Fibroblast of upper back skin (primary cell): ENCODE results near the gene INTU.
"Not testable (repeated sequence)": the region's sequence is repeated elsewhere in the genome, so short reads cannot be mapped to it uniquely, and the experiment has no call there.

ENCODE experiments used
- DNase-seq: peaks from one replicate; pipeline ENCODE4 v3.0.0-alpha.2; 2013

INTU gene

GRCh38 chr4:127632420-127633403 is at the start of gene INTU:
TSS of gene INTU (plus strand) at chr4:127632957. CDS start at chr4:127633035, 78 bp downstream.
- DNase-seq = peak; percentile 97

- peak; percentile 13 for DNase-seq
These were observed 46.3 kb upstream of the INTU start for GRCh38 chr4:127586496-127586895.

GRCh38 chr4:127586922-127587571 is 45.7 kb upstream of the INTU start:
- DNase-seq = peak; percentile 42

GRCh38 chr4:127589153-127589552 is 43.6 kb upstream of the INTU start:
- DNase-seq = not testable (repeated sequence)

- DNase-seq = no peak
These were observed 34.1 kb upstream of the INTU start for GRCh38 chr4:127598656-127599055.

- peak; percentile 23 for DNase-seq
These were observed 31.7 kb upstream of the INTU start for GRCh38 chr4:127601029-127601428.

- peak; percentile 49 for DNase-seq
These were observed 27.6 kb upstream of the INTU start for GRCh38 chr4:127604949-127605709.

- peak; percentile 5 for DNase-seq
These were observed 25.9 kb upstream of the INTU start for GRCh38 chr4:127606823-127607222.

GRCh38 chr4:127609484-127609883 is 23.3 kb upstream of the INTU start:
- no peak for DNase-seq

GRCh38 chr4:127610488-127610887 is 22.3 kb upstream of the INTU start:
- DNase-seq = no peak

- DNase-seq = no peak
These were observed 15.9 kb upstream of the INTU start for GRCh38 chr4:127616898-127617297.

GRCh38 chr4:127618427-127618826 is 14.3 kb upstream of the INTU start:
- DNase-seq = no peak

- no peak for DNase-seq
These were observed 10.2 kb upstream of the INTU start for GRCh38 chr4:127622621-127622920.

GRCh38 chr4:127622921-127623796 is 9.6 kb upstream of the INTU start:
- DNase-seq = no peak

- DNase-seq = no peak
These were observed 9.0 kb upstream of the INTU start for GRCh38 chr4:127623797-127624083.

GRCh38 chr4:127624173-127624572 is 8.6 kb upstream of the INTU start:
- DNase-seq = no peak

GRCh38 chr4:127629371-127629770 is 3.4 kb upstream of the INTU start:
- no peak for DNase-seq

- DNase-seq = no peak
These were observed 2.6 kb upstream of the INTU start for GRCh38 chr4:127630152-127630551.

- peak; percentile 47 for DNase-seq
These were observed 1.3 kb upstream of the INTU start for GRCh38 chr4:127631420-127631819.

- peak; percentile 91 for DNase-seq
These were observed 1.4 kb downstream of the INTU start for GRCh38 chr4:127634181-127634580.

- DNase-seq = peak; percentile 29
These were observed 8.8 kb downstream of the INTU start for GRCh38 chr4:127641524-127641923.

GRCh38 chr4:127642169-127642568 is 9.4 kb downstream of the INTU start:
- peak; percentile 25 for DNase-seq

- DNase-seq = no peak
These were observed 11.0 kb downstream of the INTU start for GRCh38 chr4:127643791-127644190.
